Measurements from ENCODE around the gene CDK14.
A peak's percentile ranks its signal among the peaks of the same experiment; 100 is the strongest.
"Not testable (repeated sequence)": the region's sequence is repeated elsewhere in the genome, so short reads cannot be mapped to it uniquely, and the experiment has no call there.

The CDK14 gene

DNA sequence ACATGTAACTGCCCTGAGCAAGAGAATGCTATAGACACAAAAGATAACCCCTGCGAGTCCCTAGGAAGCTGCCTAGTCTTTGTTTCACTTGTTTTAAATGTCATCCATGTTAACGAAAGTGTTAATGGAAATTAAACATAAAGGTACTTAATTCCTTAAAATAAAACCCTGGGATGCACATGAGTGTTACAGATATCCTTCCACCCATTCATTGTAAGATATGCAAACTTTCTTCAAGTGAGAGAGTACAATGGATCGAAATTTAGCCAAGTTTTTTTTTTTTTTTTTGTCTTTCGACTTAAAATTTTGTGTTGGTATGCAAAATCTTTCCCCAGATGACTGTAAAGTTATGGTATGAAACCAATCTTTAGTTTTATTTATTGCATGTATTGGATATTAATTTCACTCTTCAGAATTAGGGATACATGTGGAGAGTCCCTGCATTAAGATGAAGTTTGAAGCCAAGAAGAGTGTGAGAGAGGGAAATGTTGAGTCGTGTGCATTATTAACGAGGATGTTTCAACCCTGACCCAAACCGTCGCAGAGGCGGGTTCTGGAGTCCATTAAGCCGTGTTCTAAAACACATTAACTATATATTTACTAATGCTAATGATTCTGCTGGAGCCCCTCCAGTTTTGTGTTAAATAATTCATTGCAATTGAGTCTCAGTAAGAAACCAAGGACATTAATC, 1.6 kb downstream of the CDK14 start:
- no peak for DNase-seq

DNA sequence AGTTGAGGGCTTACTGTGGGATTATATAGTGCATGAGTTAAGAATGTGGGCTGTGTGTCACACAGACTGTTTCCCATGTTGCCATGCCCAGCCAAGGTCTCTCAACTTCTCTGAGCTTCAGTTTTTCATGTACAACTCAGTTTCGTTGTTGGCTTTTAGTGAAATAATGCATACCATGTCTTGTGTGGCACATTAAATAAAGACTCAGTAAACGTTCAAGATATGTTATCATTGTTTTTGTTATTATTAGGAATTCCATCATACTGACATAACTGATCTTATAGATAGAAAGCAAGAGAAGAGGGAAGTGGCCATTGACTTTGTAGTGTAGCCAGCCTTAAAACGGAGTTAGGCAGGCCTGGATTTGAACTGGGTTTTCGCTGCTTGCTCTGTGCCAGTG, 2.9 kb downstream of the CDK14 start:
- peak; percentile 24 for DNase-seq

DNA sequence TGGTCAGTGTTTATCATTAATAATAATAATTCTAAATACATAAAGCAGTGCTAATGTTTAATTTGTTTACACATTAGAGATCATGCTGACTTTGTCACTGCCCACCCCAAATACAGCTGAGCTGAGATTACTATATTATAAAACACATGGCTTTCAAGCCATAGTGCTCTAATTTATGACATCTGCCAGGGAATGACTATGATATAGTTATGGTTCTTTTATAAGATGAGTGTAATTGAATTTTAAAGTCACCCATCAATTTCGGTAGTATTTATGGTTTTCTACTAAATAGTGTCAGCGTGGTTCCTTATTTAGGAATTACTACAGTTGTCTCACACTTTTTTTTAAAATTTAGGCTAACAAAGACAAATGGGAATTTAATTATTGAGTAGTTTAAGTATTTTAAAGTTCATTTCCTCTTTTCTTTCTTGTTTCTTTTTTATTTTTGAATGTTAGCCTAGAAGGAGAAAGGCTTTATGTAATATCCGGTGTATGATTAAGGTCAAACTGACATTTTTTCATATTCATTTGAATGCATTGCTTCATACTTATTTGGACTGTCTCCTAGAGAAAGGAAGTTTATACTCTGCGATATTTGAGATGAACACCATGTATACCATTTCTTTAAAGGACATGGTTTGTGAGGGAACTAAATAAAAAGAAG, 3.9 kb downstream of the CDK14 start:
- no peak for DNase-seq

DNA sequence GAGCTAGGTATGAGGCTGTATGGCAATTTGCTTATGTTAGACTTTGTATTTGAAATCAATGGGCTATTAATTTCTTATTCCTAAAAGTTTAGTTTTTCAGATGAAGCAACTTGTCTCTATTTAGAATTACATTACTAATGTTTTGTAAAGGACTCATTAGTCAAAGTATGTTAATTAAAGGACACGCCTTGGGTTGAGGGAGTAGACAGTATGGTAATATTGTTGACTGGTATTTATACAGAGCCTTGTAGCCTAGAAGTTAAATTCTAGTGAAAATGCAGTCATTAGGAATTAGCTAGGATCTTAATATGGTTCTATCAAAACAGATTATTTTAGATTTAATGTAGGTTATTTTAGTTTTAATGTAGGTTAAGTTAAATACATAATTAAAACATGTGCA, 6.2 kb downstream of the CDK14 start:
- no peak for DNase-seq

DNA sequence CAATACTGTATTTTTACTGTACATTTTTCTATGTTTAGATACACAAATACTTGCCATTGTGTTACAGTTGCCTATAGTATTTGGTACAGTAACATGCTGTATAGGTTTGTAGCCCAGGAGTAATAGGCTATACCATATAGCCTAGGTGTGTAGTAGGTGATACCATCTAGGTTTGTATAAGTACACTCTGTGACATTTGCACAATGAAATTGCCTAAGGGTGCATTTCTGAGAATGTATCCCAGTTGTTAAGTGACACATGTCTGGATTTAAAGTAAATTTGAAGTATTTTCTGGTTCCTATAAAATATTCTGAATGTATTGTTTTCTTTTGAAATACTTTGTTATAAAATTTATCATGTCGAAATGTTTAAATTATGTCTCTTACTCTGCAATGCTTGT, 7.2 kb downstream of the CDK14 start:
- DNase-seq = no peak

DNA sequence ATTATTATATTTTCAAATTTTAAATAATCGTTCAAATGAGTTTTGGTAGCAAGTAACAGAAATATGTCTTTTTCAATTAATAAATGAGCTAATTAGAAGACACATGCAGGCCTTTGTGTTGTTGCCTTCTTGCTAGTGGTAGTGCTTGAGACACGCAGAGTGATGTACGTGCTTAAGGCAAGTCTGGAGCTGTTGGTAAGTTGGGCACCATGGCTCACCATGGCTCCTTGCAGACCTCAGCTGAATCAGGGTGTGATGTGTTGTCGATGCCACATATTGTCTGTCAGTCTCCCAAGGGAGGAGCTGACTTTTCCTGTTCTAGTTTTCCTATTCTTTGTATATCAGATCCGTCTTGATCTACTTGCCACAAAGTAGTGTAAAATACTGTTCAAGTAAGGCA, 8.3 kb downstream of the CDK14 start:
- DNase-seq = no peak

DNA sequence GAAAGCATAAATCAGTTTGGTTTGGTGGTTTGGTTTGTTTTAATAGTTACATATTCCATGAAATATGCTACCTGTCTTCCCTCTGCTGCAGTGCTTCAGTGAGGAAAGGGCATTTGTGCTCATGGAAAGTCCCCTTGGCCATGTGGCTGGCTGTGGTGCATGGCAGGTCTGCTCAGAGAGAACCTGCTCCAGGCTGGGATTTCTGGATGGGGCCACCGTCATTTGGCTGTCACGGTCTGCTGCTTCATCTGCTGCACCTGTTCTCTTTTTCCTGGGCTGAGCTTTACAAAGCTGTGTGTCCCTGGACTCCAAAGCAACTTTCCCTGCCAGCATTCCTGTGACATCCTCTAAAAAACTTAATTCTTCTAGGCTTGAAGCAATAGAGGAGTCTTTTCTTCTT, 8.9 kb downstream of the CDK14 start:
- DNase-seq = no peak

DNA sequence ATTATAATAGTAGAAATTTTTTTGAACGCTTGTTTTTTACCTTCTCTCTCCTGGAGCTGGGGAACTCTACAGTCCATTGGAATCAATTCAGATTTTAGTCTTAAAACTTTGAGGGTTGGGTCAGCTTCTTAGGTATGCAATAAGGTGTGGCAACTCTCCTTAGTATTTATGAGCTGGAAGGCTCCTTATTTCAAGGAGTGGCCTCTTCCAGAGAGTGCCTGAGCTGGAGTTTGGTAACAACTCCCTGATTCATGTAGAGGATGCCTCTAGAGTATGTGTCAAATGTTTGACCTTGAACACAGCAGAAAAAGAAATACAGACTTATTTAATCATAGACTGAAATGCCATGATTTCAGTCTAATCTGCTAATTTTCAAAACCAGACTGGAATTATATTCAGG, 11.1 kb downstream of the CDK14 start:
- no peak for DNase-seq

DNA sequence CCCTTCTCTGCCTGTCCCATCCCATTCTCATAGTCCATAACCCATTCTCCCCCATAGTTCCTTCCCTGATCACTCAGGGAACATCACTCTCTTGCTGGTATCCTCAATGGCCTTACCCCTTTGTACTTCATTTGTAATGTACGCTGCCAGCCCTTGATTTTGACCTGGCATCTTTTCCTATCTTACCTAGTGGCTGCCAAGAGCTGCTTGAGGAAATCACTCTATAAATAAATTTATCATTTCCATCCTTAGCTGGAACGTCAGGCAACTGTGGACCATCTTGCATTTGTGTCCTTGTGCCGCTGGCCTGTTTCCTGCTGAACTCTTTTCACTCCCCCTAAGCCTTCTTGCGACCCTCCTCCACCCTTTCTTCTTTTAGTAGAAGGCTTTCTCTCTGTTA, 14.0 kb downstream of the CDK14 start:
- DNase-seq = no peak

DNA sequence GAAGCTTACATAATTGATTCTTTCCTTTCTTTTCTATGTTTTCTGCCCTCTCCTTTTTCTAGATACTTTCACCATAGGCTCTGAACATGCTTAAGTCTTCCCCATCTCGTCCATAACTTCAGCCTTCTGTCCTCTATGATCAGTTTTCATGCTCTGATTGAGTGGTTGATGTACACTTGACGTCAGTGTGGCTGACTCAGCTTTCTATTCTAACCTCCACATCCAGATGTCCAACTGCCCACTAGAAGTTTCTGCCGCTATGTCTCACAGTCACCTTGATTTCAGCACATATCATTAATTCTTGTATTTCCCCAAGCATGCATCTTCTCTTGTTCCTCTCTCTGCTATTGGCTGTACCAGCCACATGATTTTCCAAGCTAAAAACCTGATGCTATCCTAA, 15.0 kb downstream of the CDK14 start:
- no peak for DNase-seq

DNA sequence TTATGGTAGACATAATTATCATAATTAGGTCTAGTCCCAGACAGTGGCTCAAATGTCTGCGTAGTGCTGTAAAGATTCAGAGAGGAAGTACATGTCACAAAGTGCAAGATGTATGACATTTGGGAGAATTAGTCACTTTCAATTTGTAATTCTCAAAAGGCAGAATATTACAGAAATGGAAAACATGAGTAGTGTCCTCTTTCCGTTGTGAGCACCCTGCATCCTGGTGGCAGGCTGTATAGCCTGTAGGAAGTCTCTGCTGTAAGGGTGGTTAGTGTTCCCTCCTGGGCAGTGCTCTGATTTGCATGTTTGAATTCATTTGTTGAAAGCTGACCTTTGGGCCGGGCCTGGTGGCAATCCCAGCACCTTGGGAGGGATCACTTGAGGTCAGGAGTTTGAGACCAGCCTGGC, 17.0 kb downstream of the CDK14 start:
- no peak for DNase-seq

DNA sequence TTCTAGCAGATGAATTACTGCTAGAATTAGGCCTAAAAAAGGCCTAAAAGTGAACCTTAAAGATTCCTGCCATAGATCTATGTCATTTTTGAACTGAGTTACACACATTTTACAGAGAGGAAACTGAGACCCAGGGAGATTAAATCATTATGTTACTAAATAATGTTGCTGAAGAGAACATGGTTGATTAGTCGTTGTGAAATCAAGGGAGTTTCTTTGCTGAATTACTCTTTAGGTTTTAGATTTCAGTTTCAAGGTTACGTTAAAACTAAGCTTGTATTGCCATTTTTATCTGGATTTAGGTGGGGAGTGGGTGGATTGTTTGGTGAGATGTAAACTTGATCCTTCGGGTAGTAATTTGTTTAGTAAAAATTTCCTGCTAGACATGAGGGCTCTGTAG, 21.3 kb downstream of the CDK14 start:
- DNase-seq = no peak

DNA sequence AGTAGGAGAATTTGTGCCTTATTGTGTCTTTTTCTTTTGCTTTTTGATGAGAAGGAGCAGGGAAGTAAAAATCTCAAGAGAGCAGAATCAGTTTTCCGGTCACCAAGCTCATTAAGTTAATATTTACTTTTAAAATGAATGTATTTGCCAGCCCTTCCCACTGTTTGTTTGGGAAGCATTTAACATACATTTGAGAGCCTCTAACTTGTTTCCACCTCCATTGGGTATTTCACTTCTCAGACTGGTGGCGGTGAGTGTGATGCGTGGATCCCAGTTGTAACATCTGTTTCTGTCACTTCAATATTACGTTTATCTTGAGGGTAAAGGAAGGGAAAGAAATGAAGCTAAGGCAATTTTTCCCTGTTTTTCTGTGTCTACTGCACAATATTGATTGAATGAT, 22.8 kb downstream of the CDK14 start:
- DNase-seq = no peak

DNA sequence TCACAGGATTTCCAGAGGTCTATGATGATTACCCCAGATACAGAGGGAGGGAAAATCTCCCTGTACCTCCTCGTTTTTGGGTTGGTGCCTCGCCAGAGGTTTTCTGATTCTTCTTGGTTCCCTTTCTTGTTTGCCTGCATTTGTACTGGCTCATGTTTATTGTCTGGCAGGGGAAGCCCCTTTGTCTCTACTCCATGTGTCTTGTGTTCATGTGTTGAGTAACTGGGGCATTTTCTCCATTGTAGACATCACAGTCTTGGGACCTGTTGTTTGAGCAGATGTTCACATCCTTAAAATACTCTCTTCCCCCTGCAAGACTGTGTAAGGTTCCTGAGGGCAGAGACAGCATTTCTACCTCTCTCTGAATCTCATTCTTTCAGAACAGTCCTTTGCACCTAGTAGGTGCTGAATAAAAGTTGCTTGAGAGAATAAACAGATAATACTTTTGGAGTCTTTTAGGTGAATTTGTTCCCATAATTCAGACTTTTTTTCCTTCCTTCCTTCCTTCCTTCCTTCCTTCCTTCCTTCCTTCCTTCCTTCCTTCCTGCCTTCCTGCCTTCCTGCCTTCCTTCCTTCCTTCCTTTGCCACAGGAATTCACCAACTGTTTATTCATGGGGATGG, 25.1 kb downstream of the CDK14 start:
- no peak for DNase-seq

DNA sequence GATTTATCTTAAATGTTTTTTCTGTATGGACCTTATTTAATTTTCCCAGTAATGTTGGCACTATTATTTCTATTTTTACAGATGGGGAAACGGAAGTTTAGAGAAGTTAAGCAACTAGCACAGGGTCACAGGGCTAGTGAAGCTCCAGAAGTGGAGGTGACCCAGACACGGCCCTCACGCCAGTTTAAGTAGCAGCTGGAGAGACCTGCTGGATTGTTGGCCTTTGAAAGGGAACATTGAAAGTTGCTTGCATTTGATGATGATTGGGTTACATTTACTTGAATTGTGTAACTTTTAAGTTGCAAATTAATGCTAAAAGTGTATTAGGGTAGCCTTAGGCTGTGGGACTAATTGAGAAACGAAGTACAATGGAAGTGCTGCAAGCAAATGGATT, 25.6 kb downstream of the CDK14 start:
- no peak for DNase-seq

DNA sequence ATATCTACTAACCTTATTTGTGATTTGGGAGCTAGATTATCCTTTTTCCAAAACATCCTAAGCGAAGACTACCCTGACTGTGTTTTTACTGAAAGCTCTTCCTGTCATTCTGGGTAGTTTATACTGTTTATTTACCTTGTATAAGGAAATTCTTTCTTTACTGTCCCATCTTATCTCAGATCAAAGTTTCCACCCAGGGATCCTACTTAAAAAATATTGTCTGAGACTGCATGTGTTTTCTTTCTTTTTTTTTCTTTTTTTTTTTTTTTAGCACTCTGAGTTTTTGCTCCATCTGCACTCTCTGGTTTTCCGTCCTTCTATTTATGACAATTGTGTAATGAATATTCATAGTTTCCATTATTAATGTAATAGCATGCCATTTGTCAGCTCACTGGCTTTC, 26.5 kb downstream of the CDK14 start:
- no peak for DNase-seq

DNA sequence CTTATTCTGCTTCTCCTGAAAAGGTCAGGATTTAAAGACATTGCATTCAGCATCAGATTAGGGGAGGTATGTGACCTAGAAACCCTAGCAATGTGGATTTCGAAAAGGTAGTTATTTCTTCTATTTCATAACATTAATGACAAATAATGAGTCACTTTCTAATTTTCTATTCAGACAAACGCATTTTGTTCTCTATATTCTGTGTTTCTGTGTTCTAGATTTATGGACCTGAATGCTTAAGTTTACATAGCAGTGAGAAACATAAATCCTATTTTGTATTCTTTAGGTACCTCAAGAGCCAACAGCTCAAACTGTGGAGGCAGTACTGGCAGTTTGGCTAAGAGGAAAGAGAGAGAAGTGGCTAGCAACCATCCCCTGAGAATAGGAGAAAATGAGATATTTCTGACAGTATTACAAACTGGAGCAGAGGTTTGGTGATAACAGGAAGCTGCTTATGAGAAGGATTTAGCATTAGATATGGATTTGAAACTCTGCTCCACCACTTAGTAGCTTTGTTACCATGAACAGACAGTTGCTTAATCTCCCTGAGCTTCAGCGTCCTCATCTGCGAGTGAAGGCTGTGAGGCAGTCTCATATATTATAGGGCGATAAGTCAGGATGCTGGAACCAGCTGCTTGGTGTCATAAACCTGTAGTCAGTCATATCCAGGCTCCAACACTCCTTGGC, 28.2 kb downstream of the CDK14 start:
- DNase-seq = no peak

DNA sequence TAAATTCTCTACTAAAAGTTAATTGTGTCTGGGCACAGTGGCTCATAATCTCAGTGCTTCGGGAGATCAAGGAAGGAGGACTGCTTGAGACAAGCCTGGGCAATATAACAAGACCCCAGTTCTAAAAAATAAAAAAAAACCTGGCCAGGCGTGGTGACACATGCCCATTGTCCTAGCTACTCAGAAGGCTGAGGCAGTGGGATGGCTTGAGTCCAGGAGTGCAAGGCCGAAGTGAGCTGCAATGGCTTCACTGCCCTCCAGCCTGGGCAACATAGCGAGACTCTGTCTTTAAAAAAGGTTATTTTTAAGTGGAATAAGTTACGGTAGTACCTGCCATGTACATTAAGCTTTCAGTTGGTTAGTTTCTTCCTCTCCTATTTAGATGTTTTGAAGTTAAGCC, 28.9 kb downstream of the CDK14 start:
- DNase-seq = peak; percentile 55

DNA sequence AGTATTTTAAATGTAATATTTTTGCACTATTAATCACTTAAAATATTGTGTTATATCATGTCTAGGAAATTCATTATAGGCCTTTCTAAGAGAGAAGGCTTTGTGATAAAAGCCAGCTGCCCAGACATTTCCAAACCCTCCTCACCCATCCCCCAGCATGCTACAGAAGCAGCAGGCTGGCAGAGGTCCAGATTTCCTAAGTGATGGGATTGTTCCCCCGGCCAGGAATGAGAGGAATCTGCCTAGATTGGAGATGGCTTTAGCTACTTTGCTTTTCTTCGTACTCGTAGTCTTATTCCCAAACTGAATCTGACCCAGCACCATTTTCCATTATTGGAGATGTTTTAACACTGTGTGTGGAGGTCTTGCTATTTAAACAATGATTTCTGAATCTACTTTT, 29.4 kb downstream of the CDK14 start:
- DNase-seq = peak; percentile 90

DNA sequence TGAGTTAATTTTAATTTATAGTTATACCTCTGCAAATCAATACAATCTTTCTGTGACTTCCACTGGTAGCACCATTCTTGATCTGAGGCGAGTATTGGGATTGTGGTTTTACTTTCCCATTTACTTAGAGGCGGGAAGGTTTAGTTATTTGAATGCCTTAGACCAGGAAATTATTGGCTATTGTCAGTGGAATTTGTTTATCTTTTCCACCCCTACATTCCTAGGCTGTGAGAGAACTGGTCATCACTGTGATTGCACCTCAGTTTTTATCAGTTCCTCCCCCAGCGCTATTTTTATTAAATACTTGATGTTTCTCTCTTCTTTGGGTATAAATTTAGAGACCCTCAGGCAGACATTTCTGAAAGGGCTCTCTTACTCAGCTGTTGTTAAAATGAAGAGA, 29.9 kb downstream of the CDK14 start:
- no peak for DNase-seq

DNA sequence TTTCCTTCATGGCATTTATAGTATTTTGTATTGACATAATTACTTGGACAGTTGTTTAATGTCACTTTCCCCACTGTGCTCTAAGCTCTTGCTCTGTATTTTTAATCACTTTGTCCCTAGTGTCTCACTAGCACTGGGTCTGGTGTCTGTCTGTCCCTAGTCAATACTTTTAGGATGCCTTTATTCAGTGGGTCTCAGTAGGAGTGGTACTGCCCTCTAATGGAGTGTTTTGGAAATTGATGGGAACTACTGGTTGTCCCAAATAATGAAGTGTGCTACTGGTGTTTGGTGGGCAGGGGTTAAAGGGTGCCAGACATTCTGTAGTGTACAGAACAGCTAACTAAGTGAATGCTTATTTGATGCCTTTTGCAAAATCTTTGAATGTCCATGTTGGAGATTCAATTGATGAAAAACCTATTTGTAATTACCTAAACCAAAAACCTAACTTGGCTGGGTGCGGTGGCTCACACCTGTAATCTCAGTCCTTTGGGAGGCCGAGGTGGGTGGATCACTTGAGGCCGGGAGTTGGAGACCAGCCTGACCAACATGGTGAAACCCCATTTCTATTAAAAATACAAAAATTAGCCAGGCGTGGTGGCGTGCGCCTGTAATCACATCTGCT, 33.3 kb downstream of the CDK14 start:
- DNase-seq = peak; percentile 55

DNA sequence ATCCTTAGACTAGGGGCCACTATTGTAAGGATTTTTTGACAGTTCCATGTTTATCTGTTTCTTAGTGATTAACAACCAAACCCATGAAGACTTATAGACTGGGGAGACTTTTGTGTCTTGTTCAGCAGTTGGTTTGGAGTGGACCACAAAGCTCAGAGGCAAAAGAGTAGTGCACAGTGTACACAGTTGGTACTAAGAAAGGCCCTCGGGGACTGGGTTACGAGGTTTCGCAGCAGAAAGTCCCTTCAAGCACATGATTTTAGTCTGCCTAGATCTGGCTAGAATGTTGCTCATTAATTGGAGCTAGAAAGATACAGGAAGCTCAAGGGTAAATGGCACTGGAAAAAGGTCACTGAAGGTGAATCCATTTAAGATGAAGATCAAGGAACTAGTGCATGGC, 35.4 kb downstream of the CDK14 start:
- DNase-seq = no peak

DNA sequence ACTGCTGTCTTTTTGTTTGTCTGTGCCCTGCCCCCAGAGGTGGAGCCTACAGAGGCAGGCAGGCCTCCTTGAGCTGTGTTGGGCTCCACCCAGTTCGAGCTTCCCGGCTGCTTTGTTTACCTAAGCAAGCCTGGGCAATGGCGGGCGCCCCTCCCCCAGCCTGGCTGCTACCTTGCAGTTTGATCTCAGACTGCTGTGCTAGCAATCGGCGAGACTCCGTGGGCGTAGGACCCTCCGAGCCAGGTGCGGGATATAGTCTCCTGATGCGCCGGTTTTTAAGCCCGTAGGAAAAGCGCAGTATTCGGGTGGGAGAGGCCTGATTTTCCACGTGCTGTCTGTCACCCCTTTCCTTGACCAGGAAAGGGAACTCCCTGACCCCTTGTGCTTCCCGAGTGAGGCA, 43.6 kb downstream of the CDK14 start:
- DNase-seq = not testable (repeated sequence)

DNA sequence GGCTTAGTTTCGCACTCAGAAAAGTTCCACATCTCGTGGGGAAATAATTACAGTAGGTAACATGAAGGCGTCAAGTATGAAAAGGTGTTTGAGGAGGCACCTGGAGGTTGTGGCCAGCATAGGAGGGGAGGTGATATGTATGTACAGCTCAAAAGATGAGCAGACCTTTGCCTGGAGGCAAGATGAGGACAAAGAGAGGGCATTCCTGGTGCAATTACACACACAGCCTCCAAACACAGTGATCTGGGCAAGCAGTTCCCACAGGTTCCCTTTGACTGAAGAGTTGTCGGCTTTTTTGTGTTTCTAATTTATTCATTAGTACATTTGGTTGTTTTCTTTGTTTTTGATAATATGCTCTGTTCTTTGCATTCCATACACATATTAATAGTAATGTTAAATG, 46.9 kb downstream of the CDK14 start:
- DNase-seq = peak; percentile 70
